Progenitor cell of endocrine pancreas (in vitro differentiated cells): ENCODE results near the gene SOX6. TPM values are rescaled to one million over a fixed set of nuclear protein-coding genes. Genes with fewer than 3 reads are reported as not detected.

Experiments used
- DNase-seq: peaks from one replicate; pipeline ENCODE4 v3.0.0; 2021; ENCODE audit warnings: low spot score; ENCODE audit not compliant: unreplicated experiment
- H3K27ac Mint-ChIP-seq: 2 replicates; pipeline ENCODE4 v1.8.0; 2021; ENCODE audit warnings: mild to moderate bottlenecking, moderate library complexity, mixed read lengths
- H3K27me3 Mint-ChIP-seq: 2 replicates; pipeline ENCODE4 v1.8.0; 2021; ENCODE audit warnings: mixed read lengths
- H3K36me3 Mint-ChIP-seq: 2 replicates; pipeline ENCODE4 v1.8.0; 2022; ENCODE audit warnings: mixed read lengths; ENCODE audit not compliant: insufficient read depth
- H3K4me1 Mint-ChIP-seq: 2 replicates; pipeline ENCODE4 v1.8.0; 2021; ENCODE audit warnings: low read depth, mixed read lengths
- H3K4me3 Mint-ChIP-seq: 2 replicates; pipeline ENCODE4 v1.8.0; 2021; ENCODE audit warnings: low read depth, mild to moderate bottlenecking, moderate library complexity, mixed read lengths
- H3K9me3 Mint-ChIP-seq: 2 replicates; pipeline ENCODE4 v1.8.0; 2021; ENCODE audit warnings: low read depth, mixed read lengths
- CTCF ChIP-seq: fragments of 200-600 bp; sonication (generic); IDR thresholded peaks from one replicate; pipeline ENCODE4 v1.5.0; 2021; ENCODE audit warnings: antibody characterized with exemption, mild to moderate bottlenecking; ENCODE audit not compliant: unreplicated experiment
- total RNA-seq: library from RNA; stranded (reverse); gene quantifications from 2 replicates; pipeline ENCODE4 v1.2.1, GENCODE V29; 2021

Gene SOX6
- total RNA-seq, 1 donor from 2014 or later, result 34.9 TPM

DNA sequence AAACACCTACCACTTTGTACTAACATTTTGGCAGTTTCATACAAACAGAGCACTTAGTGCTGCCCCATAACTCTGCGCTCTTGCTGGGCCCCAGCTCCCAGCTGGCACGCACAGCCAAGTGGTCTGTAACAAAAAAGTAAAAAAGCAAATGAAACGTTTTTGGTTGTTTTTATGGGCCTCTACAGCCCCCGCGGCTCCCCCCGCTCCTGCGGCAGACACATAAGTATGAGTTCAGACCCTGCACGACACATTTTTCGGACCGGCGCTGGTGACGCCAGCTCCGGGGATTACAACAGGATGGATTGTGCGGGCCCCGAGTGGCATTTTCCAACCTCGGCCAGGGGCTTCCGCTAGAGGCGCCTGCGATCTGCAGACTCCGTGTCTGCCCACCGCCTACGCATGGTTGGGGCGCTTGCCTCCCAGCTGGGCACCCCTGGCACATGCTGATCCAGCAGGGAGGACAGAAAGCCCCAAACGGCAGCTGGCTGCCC is 418.2 kb downstream of the SOX6 start:
- DNase-seq, result no peak
- Mint-ChIP-seq H3K4me3 (no peak overlapping the region), H3K4me1 (no peaks in the 10 kb centered on the region), H3K27me3 (peaks cover 30% of the 10 kb centered on the region), H3K36me3 (no peaks in the 10 kb centered on the region), H3K9me3 (no peaks in the 10 kb centered on the region), H3K27ac (no peak overlapping the region)
- TF ChIP-seq CTCF, result no peak

DNA sequence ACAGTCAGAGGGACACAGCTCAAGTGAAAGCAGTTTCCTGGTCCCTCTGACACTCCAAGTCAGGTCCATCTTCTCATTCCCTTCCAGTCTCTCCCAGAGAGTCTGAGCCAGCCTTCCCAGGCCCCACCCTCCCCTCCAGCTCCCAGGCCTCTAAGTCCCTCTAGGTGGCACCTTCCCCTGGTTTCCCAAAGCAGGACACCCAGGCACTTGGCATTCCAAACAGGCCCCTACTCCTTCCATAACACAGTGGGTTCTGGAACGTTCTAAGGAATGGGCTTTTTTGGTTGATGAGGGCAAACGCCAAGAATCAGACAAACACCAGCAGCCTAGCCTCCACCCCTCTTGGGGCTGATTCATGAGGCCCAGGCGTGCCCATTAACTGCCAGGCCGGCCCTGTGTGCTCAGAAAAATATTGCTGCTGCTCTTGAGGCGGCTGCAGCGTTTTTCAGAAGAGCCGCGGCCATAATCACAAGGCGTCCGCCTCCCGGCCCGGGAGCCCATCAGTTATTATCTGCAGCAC is 418.7 kb downstream of the SOX6 start:
- Mint-ChIP-seq H3K27me3 (peaks cover 30% of the 10 kb centered on the region), H3K9me3 (no peaks in the 10 kb centered on the region), H3K27ac (no peak overlapping the region), H3K4me1 (no peaks in the 10 kb centered on the region), H3K4me3 (no peak overlapping the region), H3K36me3 (no peaks in the 10 kb centered on the region)
- no peak for TF ChIP-seq CTCF
- DNase-seq, result no peak

DNA sequence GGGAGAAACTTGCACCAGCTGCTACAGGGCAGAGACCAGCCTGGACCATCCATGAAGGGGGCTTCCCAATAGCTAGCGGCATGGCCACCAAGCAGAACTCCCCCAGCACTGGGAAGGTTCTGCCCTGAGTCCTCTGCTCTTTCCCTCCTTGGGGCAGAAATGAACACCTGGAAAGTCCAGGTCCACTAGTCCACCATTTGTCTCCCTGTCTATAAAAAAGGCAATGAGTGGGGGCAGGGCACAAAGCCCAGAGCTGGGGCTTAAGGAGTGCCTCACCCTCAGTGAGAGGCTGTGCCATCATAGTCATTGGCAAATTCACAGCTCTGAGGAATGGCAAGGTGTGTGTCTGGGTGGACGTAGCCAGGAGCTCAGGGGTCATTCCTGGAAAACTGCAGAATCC is 420.3 kb downstream of the SOX6 start:
- Mint-ChIP-seq H3K27ac (no peak overlapping the region), H3K27me3 (peaks cover 22% of the 10 kb centered on the region), H3K4me1 (no peaks in the 10 kb centered on the region), H3K9me3 (peaks cover 6% of the 10 kb centered on the region), H3K36me3 (no peaks in the 10 kb centered on the region), H3K4me3 (no peak overlapping the region)
- TF ChIP-seq CTCF, result no peak
- DNase-seq, result no peak

DNA sequence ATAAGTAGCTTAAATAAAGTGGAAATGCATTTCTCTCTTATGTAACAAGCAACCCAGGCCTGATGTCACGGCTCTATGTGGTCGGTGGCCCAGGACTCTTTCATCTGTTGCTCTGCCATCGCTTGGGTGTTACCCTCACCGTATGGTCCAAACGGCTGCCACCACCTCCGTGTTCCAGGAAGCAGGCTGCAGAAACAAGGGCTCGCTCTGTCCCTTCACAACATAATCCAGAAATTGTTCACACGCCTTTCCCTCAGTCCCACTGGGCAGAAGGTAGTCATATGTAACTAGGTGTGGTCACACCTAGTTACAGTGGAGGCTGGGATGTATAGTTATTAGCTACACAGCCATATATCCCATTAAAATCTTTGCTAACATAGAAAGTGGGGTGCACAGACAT is 421.0 kb downstream of the SOX6 start:
- no peak for TF ChIP-seq CTCF
- H3K27ac Mint-ChIP-seq, result no peak overlapping the region
- H3K4me1 Mint-ChIP-seq, result no peaks in the 10 kb centered on the region
- H3K27me3 Mint-ChIP-seq, result peaks cover 21% of the 10 kb centered on the region
- DNase-seq, result no peak
- no peak overlapping the region for H3K4me3 Mint-ChIP-seq
- H3K36me3 Mint-ChIP-seq, result no peaks in the 10 kb centered on the region
- H3K9me3 Mint-ChIP-seq, result peaks cover 10% of the 10 kb centered on the region

DNA sequence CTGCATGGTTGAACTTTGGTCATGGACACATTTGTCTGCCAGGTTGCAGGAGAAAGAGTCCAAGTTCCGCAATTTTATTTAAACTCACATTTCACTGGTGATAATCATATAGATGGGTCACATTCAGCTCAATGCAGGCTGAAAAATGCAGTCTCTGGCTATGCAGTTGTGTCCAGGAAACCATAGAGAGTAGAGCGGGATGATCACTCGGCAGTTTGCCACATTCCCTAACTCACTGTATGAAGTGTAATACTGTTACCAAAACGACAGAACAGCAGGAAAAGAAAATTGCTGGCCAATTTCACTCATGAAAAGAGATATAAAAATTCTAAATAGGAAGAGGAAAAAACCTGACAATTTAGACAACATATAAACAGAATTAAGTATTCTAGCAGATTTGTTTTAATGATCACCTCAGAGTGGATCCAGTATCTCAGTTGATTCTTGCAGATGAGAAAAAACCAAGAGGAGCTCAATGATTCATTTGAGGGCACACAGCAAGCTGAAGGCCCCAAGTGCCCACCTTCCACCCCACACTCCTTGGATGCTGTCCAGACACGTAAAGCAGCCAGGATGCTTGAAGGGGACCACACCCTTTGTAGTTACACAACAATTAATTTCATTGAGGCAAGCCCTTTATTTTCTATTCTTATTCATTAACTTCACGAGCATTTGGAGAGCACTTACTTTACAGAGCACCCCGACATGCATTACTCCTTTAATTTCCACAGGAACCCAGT is 422.3 kb downstream of the SOX6 start:
- peaks cover 21% of the 10 kb centered on the region for H3K27me3 Mint-ChIP-seq
- no peak overlapping the region for H3K4me3 Mint-ChIP-seq
- TF ChIP-seq CTCF, result no peak
- no peaks in the 10 kb centered on the region for H3K36me3 Mint-ChIP-seq
- H3K27ac Mint-ChIP-seq, result no peak overlapping the region
- no peaks in the 10 kb centered on the region for H3K4me1 Mint-ChIP-seq
- DNase-seq, result no peak
- peaks cover 10% of the 10 kb centered on the region for H3K9me3 Mint-ChIP-seq
